ENCODE data around the gene TMEM163.

The TMEM163 gene

GRCh38 chr2:134576478-134576877 lies 142.3 kb downstream of the TMEM163 start:
- H3F3A ChIP-seq (ENCODE audit: control insufficient read depth, insufficient read depth) = no peaks in the 10 kb centered on the region
- H3K79me2 ChIP-seq (ENCODE audit: control insufficient read depth, low read length) = no peaks in the 10 kb centered on the region
- no peak overlapping the region for H3K27ac ChIP-seq (ENCODE audit: low read depth, low read length)
- TF ChIP-seq CTCF (IDR thresholded peaks at IDR 0.05; ENCODE audit: low read depth, low read length, poor library complexity, severe bottlenecking) = no peak
- TF ChIP-seq EZH2phosphoT487 (IDR thresholded peaks at IDR 0.05; ENCODE audit: borderline replicate concordance, low read length) = no peak
- H3K27me3 ChIP-seq (ENCODE audit: control insufficient read depth, low read length) = no peaks in the 10 kb centered on the region; the same call in 1 of the 2 replicates
- H3K4me3 ChIP-seq (ENCODE audit: low read length) = no peak overlapping the region
- H3K4me2 ChIP-seq (ENCODE audit: low read length) = no peak overlapping the region
- H3K36me3 ChIP-seq (ENCODE audit: control insufficient read depth, low read length) = no peaks in the 10 kb centered on the region
- no peaks in the 10 kb centered on the region for H3K4me1 ChIP-seq (ENCODE audit: control insufficient read depth, low read length)
- H3K9me2 ChIP-seq (replicated peaks; ENCODE audit: control insufficient read depth, low read length) = no peaks in the 10 kb centered on the region
- no peaks in the 10 kb centered on the region for H4K20me1 ChIP-seq (ENCODE audit: control insufficient read depth, insufficient read depth, low read depth, low read length)
- H3K9me3 ChIP-seq (ENCODE audit: control insufficient read depth, insufficient read depth, low read length) = no peaks in the 10 kb centered on the region

GRCh38 chr2:134575888-134576287 lies 142.9 kb downstream of the TMEM163 start:
- no peak overlapping the region for H3K4me3 ChIP-seq (ENCODE audit: low read length)
- TF ChIP-seq EZH2phosphoT487 (IDR thresholded peaks at IDR 0.05; ENCODE audit: borderline replicate concordance, low read length) (no peak), CTCF (IDR thresholded peaks at IDR 0.05; ENCODE audit: low read depth, low read length, poor library complexity, severe bottlenecking) (no peak)
- H3F3A ChIP-seq (ENCODE audit: control insufficient read depth, insufficient read depth) = no peaks in the 10 kb centered on the region
- H4K20me1 ChIP-seq (ENCODE audit: control insufficient read depth, insufficient read depth, low read depth, low read length) = no peaks in the 10 kb centered on the region
- no peaks in the 10 kb centered on the region for H3K9me3 ChIP-seq (ENCODE audit: control insufficient read depth, insufficient read depth, low read length)
- H3K4me1 ChIP-seq (ENCODE audit: control insufficient read depth, low read length) = no peaks in the 10 kb centered on the region; the same call in 1 of the 2 replicates
- H3K79me2 ChIP-seq (ENCODE audit: control insufficient read depth, low read length) = no peaks in the 10 kb centered on the region
- H3K27me3 ChIP-seq (ENCODE audit: control insufficient read depth, low read length) = no peaks in the 10 kb centered on the region; the same call in 1 of the 2 replicates
- H3K27ac ChIP-seq (ENCODE audit: low read depth, low read length) = no peak overlapping the region
- no peak overlapping the region for H3K4me2 ChIP-seq (ENCODE audit: low read length)
- no peaks in the 10 kb centered on the region for H3K36me3 ChIP-seq (ENCODE audit: control insufficient read depth, low read length)
- H3K9me2 ChIP-seq (replicated peaks; ENCODE audit: control insufficient read depth, low read length) = no peaks in the 10 kb centered on the region

GRCh38 chr2:134574611-134575330 lies 144.0 kb downstream of the TMEM163 start:
- Histone ChIP-seq H3K36me3 (ENCODE audit: control insufficient read depth, low read length) (no peaks in the 10 kb centered on the region), H3K4me3 (ENCODE audit: low read length) (no peak overlapping the region), H3K27ac (ENCODE audit: low read depth, low read length) (no peak overlapping the region), H3K79me2 (ENCODE audit: control insufficient read depth, low read length) (no peaks in the 10 kb centered on the region), H3K4me2 (ENCODE audit: low read length) (no peak overlapping the region), H3K4me1 (ENCODE audit: control insufficient read depth, low read length) (no peaks in the 10 kb centered on the region; the same call in 1 of the 2 replicates), H4K20me1 (ENCODE audit: control insufficient read depth, insufficient read depth, low read depth, low read length) (no peaks in the 10 kb centered on the region), H3K9me2 (replicated peaks; ENCODE audit: control insufficient read depth, low read length) (no peaks in the 10 kb centered on the region), H3F3A (ENCODE audit: control insufficient read depth, insufficient read depth) (no peaks in the 10 kb centered on the region), H3K9me3 (ENCODE audit: control insufficient read depth, insufficient read depth, low read length) (no peaks in the 10 kb centered on the region), H3K27me3 (ENCODE audit: control insufficient read depth, low read length) (no peaks in the 10 kb centered on the region)
- no peak for TF ChIP-seq EZH2phosphoT487 (IDR thresholded peaks at IDR 0.05; ENCODE audit: borderline replicate concordance, low read length)
- TF ChIP-seq CTCF (IDR thresholded peaks at IDR 0.05; ENCODE audit: low read depth, low read length, poor library complexity, severe bottlenecking) = no peak

All from DOHH2 (cell line).